HG02571 (cell line): ENCODE data around the gene SLC40A1.
A peak's percentile ranks its signal among the peaks of the same experiment; 100 is the strongest.

ENCODE experiments used
- ATAC-seq: cut with Tn5 transposase; IDR thresholded peaks from one replicate; pipeline ENCODE4 v1.9.1; 2021; ENCODE audit warnings: mild to moderate bottlenecking, moderate library complexity; ENCODE audit not compliant: unreplicated experiment

Gene SLC40A1, protein sequence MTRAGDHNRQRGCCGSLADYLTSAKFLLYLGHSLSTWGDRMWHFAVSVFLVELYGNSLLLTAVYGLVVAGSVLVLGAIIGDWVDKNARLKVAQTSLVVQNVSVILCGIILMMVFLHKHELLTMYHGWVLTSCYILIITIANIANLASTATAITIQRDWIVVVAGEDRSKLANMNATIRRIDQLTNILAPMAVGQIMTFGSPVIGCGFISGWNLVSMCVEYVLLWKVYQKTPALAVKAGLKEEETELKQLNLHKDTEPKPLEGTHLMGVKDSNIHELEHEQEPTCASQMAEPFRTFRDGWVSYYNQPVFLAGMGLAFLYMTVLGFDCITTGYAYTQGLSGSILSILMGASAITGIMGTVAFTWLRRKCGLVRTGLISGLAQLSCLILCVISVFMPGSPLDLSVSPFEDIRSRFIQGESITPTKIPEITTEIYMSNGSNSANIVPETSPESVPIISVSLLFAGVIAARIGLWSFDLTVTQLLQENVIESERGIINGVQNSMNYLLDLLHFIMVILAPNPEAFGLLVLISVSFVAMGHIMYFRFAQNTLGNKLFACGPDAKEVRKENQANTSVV

DNA sequence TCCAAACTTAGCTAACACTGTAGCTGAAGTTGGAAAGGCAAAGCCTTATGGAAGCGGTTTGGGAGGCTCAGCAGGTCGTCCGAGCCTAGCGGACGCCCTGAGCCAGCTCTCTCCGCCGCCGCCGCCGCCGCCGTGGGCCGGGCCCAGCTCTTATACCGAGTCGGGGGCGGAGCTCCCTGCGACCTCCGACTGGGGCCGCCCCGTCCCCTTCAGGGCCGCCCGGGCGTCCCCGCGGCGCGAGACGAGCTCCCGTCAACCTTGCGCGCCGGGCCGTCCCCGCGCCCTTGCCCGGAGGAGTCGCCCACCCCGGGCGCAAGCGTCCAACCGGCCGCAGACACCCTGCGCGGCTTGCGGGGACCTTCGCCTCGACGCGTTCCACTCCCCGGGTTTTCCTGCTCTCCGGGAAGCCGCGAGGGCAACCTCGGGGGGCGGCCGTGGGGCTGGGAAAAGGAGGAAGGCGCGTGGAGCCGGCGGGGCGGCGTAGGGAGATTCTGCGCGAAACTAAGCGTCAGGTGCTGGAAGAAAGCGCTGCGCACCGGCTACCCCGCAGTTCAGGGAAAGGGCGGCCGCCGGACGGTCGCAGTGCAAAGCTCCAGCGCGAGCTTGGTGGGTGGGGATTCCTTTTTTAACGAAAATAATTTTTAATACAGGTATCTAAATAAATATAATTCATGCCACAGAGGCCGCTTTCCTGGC is at the start of gene SLC40A1:
Gene SLC40A1, minus strand, starts transcription at position 129 of the 696 bp plus-strand sequence. CDS start 326 bp downstream, outside the sequence.
- peak; percentile 66 for ATAC-seq

GRCh38 chr2:189629531-189630453 is 49.2 kb upstream of the SLC40A1 start:
- no peak for ATAC-seq

DNA sequence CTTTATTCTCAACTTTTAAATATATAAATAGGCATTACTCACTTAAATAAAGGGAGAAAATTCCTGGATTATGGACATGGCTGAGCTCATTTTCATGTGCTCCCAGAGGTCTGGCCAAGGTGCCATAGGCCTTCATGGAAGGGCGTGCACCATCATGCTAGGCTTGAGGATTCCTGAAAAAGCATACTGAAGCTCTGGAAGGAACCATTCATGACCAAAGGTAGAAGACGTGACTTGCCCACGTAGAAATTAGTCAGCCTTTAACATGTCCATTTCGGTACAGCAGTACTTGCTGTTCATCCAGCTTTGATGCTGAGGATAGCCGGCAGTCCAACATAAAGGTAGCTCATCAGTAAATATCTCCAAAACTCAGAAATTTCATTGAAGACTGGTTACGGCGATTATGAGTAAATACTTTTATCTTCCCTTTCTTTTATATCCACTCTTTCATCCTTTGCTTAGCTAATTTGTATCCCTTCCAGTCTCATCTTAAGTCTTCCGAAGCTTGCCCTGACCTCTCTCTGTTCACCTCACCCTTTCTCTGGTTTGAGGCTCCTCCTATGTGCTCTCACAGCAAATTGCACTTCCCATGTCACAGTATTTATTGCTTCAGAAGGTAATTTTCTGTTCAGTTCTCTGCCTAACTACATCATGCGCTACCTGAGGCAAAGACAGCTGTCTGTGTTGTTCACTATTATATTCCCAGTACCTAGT is 48.4 kb upstream of the SLC40A1 start:
- ATAC-seq = no peak

DNA sequence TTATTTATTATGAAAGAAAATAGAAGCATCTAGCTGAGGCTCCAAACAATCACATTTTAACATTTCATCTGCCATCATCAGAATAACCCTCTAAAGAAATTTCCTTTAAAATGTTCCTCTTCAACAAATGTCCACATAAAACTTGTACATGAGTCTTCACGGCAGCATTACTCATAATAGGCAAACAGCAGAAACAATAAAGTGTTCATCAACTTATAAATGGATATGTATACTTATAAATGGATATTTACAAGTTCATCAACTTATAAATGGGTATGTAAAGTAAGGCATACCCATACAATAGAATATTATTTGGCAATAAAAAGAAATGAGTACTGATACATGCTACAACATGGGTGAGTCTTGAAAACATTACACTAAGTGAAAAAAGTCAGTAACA is 47.2 kb upstream of the SLC40A1 start:
- no peak for ATAC-seq

DNA sequence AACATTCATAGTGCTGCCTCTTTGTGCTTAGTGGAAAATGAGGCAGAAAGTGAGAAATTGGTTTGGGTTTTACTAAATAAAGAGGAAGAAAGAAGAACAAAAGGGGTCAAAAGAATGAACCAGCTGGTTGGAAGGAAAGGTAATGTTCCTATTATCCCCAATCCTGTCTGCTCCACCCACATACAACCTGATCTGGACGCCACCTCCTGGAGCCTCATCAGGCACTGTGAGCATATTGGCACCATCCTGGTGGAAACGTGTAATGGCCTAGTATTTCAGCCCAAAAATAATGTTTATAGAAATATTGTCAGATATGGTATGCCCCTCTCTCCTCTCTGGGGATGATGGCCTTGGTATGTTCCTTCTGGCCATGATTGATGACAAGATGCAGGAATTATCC is 45.0 kb upstream of the SLC40A1 start:
- ATAC-seq = no peak

DNA sequence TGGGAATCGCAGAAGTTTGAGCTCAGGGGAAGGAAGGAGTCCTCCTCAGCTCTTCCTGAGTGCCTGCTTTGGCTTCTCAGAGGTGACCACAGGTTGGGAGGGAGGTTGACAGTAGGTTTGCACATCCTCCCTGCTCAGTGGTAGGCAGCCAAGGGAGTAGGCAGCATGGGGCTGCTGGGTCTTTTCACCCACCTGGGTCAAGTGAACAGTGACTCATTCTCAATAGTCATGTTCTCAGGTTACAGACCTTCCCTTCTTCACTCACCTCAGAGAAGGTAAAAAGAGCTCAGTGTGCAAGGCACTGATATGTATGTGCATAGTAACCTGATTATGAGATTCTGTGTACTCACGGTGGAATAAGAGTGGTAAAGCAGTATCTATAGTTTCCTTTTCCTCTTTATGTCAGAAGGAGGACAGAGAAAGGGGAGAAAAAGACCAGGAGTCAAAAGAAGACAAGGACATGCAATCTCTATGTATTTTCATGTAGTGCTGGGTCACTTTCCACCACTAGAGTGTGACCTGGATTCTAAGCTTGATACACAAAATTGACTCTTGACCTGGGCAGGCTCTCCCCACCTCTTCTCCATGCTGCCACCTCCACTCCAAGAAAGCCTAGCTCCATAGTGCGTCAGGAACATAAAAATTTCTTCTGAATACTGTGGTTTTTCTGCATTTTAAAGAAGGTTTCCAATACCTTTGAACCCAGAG is 44.2 kb upstream of the SLC40A1 start:
- no peak for ATAC-seq

DNA sequence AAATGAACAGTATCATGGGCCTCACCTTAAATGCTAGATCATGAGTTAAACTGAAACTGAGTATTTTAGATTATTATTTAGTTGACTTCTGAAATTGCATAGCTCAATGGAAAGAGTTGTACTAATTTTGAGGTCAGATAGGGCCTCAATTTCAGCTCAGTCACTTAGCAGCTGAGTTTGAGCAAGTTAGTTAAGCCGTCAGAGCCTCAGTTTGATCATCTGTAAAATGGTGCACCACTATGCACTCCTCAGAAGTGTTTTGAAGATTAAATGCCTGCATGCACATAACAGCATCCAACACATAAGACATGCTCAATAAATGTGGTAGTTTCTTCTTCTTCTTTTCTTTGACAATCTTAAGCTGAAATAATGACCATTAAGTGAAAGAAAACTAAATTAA is 42.5 kb upstream of the SLC40A1 start:
- ATAC-seq = no peak

DNA sequence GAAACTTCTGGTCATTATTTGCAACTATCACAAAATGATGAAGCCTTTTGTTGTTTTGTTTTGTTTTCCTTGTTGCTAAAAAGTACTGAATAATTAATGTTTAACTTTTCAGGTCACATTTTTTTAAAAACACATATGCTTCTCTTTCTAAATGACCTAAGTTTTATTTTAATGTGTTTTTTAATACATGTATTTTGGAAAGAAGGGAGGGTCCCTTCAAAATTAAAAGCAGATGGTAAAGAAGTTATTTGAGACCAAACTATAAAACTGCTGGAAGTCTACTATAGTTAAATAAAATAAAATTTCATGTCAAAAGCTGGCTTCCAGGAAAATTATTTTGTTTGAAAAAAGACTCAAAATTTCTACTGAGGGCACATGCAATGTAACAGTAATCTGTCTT is 41.2 kb upstream of the SLC40A1 start:
- ATAC-seq = no peak

DNA sequence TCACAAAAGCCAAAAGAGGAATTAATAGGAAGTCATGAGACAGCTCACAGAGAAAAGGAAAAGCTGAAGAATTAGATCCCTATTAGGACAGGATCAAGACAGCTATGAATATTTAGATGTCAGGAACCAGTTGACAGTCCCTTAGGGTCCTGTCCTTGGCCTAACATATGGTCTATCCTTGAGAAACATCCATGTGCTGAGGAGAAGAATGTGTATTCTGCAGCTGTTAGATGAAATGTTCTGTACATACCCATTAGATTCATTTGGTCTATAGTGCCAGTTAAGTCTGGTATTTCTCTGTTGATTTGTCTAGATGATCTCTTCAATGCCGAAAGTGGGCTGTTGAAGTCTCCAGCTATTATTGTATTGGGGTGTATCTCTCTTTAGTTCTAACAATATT is 37.6 kb upstream of the SLC40A1 start:
- no peak for ATAC-seq

DNA sequence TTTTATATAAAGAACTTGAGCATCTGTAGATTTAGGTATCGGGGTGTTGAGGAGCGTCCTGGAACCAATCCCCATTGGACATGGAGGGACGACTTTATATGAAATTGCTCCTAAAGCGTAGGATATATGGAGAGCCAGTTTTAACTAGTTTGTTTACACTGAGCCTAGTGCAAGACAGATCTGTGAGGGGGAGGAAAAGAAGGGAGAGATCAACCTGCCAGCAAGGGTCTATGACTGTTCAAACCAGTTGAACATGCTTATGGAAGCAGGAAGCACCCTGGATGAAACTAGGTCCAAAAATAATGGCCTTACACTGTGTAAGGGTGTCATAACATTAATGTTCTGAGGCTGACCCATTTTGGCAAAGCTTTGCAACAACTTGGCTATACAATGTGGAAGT is 34.0 kb upstream of the SLC40A1 start:
- no peak for ATAC-seq

DNA sequence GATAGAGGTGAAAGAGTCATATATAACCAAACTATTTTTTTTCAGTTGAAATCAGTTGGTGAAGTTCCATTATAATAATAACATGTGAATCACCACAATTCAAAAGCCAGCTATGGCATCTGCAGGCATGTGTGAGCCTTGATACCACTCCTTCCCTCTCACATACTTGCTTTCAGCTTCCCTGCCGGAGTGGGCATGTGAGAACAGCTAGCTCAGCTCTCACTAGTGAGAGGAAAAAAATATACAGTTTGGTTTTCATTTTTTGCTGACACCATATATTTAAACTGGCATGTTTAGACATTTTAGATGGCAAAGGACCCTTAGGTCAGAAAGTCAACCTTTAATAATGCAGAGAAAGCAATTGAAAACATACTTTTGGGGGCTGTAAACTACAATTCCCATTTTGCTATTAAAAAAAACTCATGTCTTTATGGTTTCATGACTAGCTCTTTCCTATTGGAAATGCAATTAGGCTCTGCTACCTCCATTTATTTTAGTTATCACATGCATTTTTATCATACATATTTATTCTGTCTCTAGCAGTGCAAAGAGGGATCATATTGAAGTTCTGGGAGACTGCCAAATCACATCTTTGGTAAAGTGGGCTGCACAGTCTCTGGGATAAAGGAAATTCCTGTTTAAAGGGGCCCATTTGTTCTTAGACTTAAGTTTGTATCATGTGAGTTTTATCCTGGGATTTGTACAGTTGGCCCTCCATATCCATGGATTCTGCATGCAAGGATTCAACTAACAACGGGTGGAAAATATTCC is 33.2 kb upstream of the SLC40A1 start:
- no peak for ATAC-seq

GRCh38 chr2:189613077-189613636 is 32.6 kb upstream of the SLC40A1 start:
- no peak for ATAC-seq

GRCh38 chr2:189610700-189611099 is 30.1 kb upstream of the SLC40A1 start:
- no peak for ATAC-seq

- no peak for ATAC-seq
These were observed 29.3 kb upstream of the SLC40A1 start for GRCh38 chr2:189609853-189610252.

DNA sequence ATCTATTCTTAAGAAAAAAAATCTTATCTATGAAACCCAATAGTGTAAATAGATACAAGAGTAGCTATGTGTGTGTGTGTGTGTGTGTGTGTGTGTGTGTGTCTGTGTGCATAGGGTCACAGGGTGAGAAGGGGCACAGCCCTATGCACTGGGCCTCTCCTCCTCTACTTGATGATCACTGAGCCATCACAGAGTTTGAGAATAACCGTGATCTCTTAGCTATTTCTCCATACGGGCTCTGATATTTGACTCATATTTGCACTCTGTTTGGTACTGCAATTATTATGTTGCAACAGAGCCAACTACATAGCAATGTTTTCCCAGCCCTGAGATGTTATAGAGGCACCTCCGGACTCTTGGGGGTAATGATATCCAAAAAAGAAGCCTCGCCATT is 28.8 kb upstream of the SLC40A1 start:
- ATAC-seq = no peak

GRCh38 chr2:189608795-189609422 is 28.3 kb upstream of the SLC40A1 start:
- ATAC-seq = no peak

DNA sequence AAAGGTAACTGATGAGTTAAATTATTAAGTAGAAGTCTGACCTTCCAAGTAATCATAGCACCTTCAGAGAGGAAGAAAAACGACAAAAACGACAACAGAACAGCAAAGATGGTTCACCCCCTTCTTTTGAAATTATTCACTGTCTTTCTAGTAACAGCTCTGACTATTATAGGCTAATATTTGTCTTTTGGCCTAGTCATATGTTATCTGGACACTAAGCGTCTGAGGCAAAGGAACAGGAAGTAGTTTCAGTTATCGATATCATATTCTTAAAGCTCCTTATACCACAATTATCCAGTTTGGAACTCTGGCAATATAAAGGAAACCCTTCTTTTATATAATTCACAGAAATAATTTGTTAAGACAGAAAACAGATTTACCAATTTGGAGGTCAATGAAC is 27.6 kb upstream of the SLC40A1 start:
- no peak for ATAC-seq

GRCh38 chr2:189602233-189602632 is 21.6 kb upstream of the SLC40A1 start:
- no peak for ATAC-seq
